Breast epithelium (tissue), 4 donors: Measurements from ENCODE around the gene BCL2A1. TPM values are rescaled to one million over a fixed set of nuclear protein-coding genes. Genes with fewer than 3 reads are reported as not detected.

Experiments
- DNase-seq, 2 donors: peaks; one replicate each; pipeline ENCODE4 v3.0.0-alpha.2; 2019; ENCODE audit warnings: low spot score in 2 of 2
- H3K27ac ChIP-seq, 2 donors: fragments of 200-600 bp; sonication (generic) in 1 of 2; one replicate each; pipeline ENCODE4 v1.5.1; 2016 to 2019; ENCODE audit warnings: mild to moderate bottlenecking in 1 of 2
- H3K27me3 ChIP-seq, 2 donors: fragments of 200-600 bp; sonication (generic) in 1 of 2; one replicate each; pipeline versions ENCODE4 v1.5.1 to v1.6.0; 2017 to 2019; ENCODE audit warnings: control low read depth in 1 of 2, mild to moderate bottlenecking in 1 of 2
- H3K36me3 ChIP-seq: fragments of 200-600 bp; one replicate; pipeline ENCODE4 v1.5.1; 2019
- H3K4me1 ChIP-seq, 2 donors: fragments of 200-600 bp; sonication (generic); one replicate each; pipeline ENCODE4 v1.5.1; 2016 to 2019; ENCODE audit warnings: control low read depth in 1 of 2
- H3K4me3 ChIP-seq, 3 donors: fragments of 200-600 bp; sonication (generic); 1 replicate in 2 of 3; 2 replicates in 1 of 3; pipeline ENCODE4 v1.5.1; 2016 to 2019; ENCODE audit warnings: mild to moderate bottlenecking in 3 of 3, moderate library complexity in 2 of 3
- H3K9me3 ChIP-seq, 2 donors: fragments of 200-600 bp; sonication (generic) in 1 of 2; one replicate each; pipeline ENCODE4 v1.5.1; 2016 to 2019; ENCODE audit warnings: control low read depth in 1 of 2
- CTCF ChIP-seq, 3 donors: fragments of 450-650 bp; IDR thresholded peaks; one replicate each; pipeline ENCODE4 v1.5.1; 2016 to 2017; ENCODE audit warnings: antibody characterized with exemption in 3 of 3, mild to moderate bottlenecking in 3 of 3, moderate library complexity in 3 of 3
- POLR2A ChIP-seq: fragments of 450-650 bp; IDR thresholded peaks from one replicate; pipeline ENCODE4 v1.6.1; 2016; ENCODE audit warnings: antibody characterized with exemption, mild to moderate bottlenecking, moderate library complexity
- POLR2AphosphoS5 ChIP-seq, 3 donors: sonication (generic); formaldehyde crosslinking; IDR thresholded peaks; one replicate each; pipeline ENCODE4 v1.6.1; 2017; ENCODE audit warnings: antibody characterized with exemption in 3 of 3
- intact Hi-C: fragments of 100-400 bp; cut with DNase I; formaldehyde crosslinking; loops from one replicate; pipeline ENCODE4 v1.15.1; 2023; ENCODE audit warnings: low total_unique reads
- total RNA-seq, 3 donors: library from RNA; depleted of rRNA; stranded (reverse); fragments of >200 nt; gene quantifications; one replicate each; pipeline ENCODE4 v1.1.0, GENCODE V29; 2016

Gene BCL2A1
- total RNA-seq, 3 donors from 2014 or later = 1.4 to 12.6 (median 1.6) TPM

- Histone ChIP-seq H3K4me3 (no peak overlapping the region), H3K9me3 (no peaks in the 10 kb centered on the region), H3K4me1 (no peaks in the 10 kb centered on the region), H3K27me3 (no peaks in the 10 kb centered on the region), H3K27ac (no peak overlapping the region), H3K36me3 (no peaks in the 10 kb centered on the region)
- intact Hi-C loops = no loop called here
- DNase-seq = no peak
- no peak for TF ChIP-seq POLR2A
- TF ChIP-seq POLR2AphosphoS5 (IDR thresholded peaks at IDR 0.05) = no peak
- TF ChIP-seq CTCF (IDR thresholded peaks at IDR 0.05) = no peak
Measured at GRCh38 chr15:79969146-79969545, 1.9 kb downstream of the BCL2A1 start.

GRCh38 chr15:79967298-79968182, 3.5 kb downstream of the BCL2A1 start:
- Histone ChIP-seq H3K4me3 (no peak overlapping the region), H3K27me3 (no peaks in the 10 kb centered on the region), H3K9me3 (no peaks in the 10 kb centered on the region), H3K4me1 (no peaks in the 10 kb centered on the region), H3K27ac (no peak overlapping the region), H3K36me3 (no peaks in the 10 kb centered on the region)
- TF ChIP-seq POLR2A = no peak
- TF ChIP-seq POLR2AphosphoS5 (IDR thresholded peaks at IDR 0.05) = no peak
- TF ChIP-seq CTCF (IDR thresholded peaks at IDR 0.05) = no peak
- intact Hi-C loops = no loop called here
- DNase-seq = no peak

- Histone ChIP-seq H3K4me1 (no peaks in the 10 kb centered on the region), H3K4me3 (no peak overlapping the region), H3K27me3 (no peaks in the 10 kb centered on the region), H3K9me3 (no peaks in the 10 kb centered on the region), H3K36me3 (no peaks in the 10 kb centered on the region), H3K27ac (no peak overlapping the region)
- TF ChIP-seq CTCF (IDR thresholded peaks at IDR 0.05) (no peak), POLR2A (no peak), POLR2AphosphoS5 (IDR thresholded peaks at IDR 0.05) (no peak)
- intact Hi-C loops = no loop called here
- DNase-seq = no peak
Measured at GRCh38 chr15:79966634-79967297, 4.2 kb downstream of the BCL2A1 start.

- intact Hi-C loops = no loop called here
- H3K27me3 ChIP-seq = no peaks in the 10 kb centered on the region
- no peaks in the 10 kb centered on the region for H3K9me3 ChIP-seq
- H3K4me1 ChIP-seq = no peaks in the 10 kb centered on the region
- no peak overlapping the region for H3K27ac ChIP-seq
- no peaks in the 10 kb centered on the region for H3K36me3 ChIP-seq
- no peak for DNase-seq
- H3K4me3 ChIP-seq = no peak overlapping the region
- TF ChIP-seq CTCF (IDR thresholded peaks at IDR 0.05) = no peak
- TF ChIP-seq POLR2AphosphoS5 (IDR thresholded peaks at IDR 0.05) = no peak
- TF ChIP-seq POLR2A = no peak
Measured at GRCh38 chr15:79965846-79966630, 5.0 kb downstream of the BCL2A1 start.
